K562 (cell line): Measurements from ENCODE around the gene PROK2.

Source experiments
- POLR2AphosphoS5 ChIP-seq: IDR thresholded peaks from 2 replicates; pipeline ENCODE4 v1.6.1; 2011; ENCODE audit warnings: mild to moderate bottlenecking, low read depth, low read length, moderate library complexity; ENCODE audit not compliant: control insufficient read depth, insufficient read depth
- ZNF695 ChIP-seq: fragments of 450-650 bp; formaldehyde crosslinking; IDR thresholded peaks from 2 replicates; pipeline ENCODE4 v1.4.0; 2020; ENCODE audit warnings: mild to moderate bottlenecking, moderate library complexity

- TF ChIP-seq POLR2AphosphoS5 (no peak), ZNF695 (CRISPR knock-in tag) (no peak)
These were observed 25.5 kb downstream of the PROK2 start for GRCh38 chr3:71759401-71759800.
